Islet of Langerhans (tissue), 1 donor: ENCODE results near the gene FGF13.

ENCODE experiments used
- FAIRE-seq: peaks from one replicate; lab custom pipeline; 2011; peaks lifted over from hg19 to GRCh38; lab: Jason Lieb, UNC

Gene FGF13

DNA sequence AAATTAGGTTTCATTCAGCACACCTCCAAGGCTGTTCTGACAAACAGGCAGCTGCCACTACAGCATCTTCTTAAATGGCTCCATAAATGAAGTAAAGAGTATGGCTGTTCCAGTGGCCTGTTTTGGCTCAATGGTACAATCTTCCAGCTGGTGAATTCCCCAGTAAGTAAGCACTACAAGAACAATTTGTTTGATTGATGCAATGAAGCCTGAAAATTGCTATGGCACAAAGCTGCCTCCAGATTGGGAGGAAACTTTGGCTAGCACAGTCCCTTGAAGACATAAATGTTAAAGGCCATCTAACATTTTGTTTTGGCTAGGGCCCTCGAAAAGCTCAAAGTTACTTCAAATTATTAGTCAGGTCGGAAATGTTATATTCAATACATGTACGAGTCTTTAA is 47.5 kb downstream of the FGF13 start:
- no peak for FAIRE-seq

DNA sequence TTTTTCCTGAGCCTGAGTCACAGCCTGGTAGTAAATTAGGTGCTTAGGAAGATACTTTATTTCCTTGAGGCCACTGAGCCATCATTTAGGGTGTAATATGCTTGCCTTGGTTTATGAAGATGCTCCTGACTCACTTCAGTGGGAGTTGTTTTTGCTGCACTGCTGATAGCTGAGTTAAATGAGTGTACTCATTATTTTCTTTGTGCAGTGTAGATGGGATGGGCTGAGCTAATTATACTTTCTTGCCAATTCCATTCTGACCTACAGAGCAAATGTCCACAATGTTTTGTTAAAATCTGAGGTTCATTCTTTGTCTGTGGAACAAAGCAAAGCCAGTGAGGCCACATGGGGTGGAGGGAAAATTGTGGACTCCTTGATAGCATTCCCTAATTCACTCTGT is 60.0 kb downstream of the FGF13 start:
- FAIRE-seq, result no peak

DNA sequence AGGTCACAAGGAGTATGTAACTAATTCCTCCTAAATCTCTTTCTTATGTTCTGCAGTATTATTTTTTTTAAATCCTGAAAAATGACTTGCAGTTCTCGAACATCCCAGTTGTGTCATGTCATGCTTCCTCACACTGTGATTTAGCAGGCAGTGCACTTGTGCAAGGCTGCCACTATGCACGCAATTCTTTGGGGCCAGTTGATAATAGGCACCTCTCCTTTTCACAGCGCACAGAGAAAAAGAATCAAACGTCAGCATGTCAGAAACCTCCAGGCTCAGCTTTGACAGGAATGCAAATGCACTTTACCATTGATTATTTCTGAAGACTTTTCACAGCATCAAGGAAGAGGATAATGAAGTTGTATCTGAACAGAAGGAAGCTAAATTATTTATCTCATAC is 62.9 kb downstream of the FGF13 start:
- FAIRE-seq, result no peak

DNA sequence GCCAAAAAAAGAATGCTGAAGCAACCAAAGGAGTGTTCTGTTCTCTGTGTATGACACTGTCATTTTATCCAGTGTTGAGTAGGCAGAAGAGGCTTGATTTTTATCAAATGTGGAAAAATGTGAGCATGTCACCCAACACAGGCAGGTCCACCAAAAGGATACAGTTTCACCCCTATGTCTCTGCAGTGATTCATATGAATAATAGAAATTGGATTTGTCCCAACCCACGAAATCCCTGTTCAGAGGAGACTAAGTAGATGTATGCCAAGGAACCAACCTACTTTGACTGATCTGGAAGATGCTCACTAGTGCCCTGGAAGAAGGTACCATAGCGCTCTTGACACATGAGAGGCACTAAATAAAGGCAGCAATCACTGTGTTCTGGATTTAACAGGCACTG is 72.5 kb downstream of the FGF13 start:
- no peak for FAIRE-seq
